GM15510 (cell line): ENCODE data around the gene LCN6.

ENCODE experiments used
- POLR2A ChIP-seq: IDR thresholded peaks from 3 replicates; pipeline ENCODE4 v1.6.1; 2011; ENCODE audit warnings: borderline replicate concordance; ENCODE audit not compliant: insufficient read length; ENCODE audit errors: extremely low read depth

LCN6 gene

GRCh38 chr9:136760424-136760823 is 12.1 kb upstream of the LCN6 start:
- no peak for TF ChIP-seq POLR2A

GRCh38 chr9:136759436-136760325 is 11.4 kb upstream of the LCN6 start:
- TF ChIP-seq POLR2A: no peak

- no peak for TF ChIP-seq POLR2A
Observed at GRCh38 chr9:136759001-136759400, 10.7 kb upstream of the LCN6 start.

GRCh38 chr9:136757751-136758140 is 9.4 kb upstream of the LCN6 start:
- TF ChIP-seq POLR2A: no peak

GRCh38 chr9:136757328-136757727 is 9.0 kb upstream of the LCN6 start:
- TF ChIP-seq POLR2A: no peak

- no peak for TF ChIP-seq POLR2A
Observed at GRCh38 chr9:136756836-136757235, 8.5 kb upstream of the LCN6 start.

GRCh38 chr9:136756134-136756438 is 7.8 kb upstream of the LCN6 start:
- TF ChIP-seq POLR2A: no peak

GRCh38 chr9:136754626-136755301 is 6.4 kb upstream of the LCN6 start:
- no peak for TF ChIP-seq POLR2A

GRCh38 chr9:136754059-136754572 is 5.8 kb upstream of the LCN6 start:
- no peak for TF ChIP-seq POLR2A

- TF ChIP-seq POLR2A: no peak
Observed at GRCh38 chr9:136753371-136754058, 5.2 kb upstream of the LCN6 start.

- no peak for TF ChIP-seq POLR2A
Observed at GRCh38 chr9:136751814-136752213, 3.5 kb upstream of the LCN6 start.

- no peak for TF ChIP-seq POLR2A
Observed at GRCh38 chr9:136751244-136751643, 2.9 kb upstream of the LCN6 start.

GRCh38 chr9:136750526-136750925 is 2.2 kb upstream of the LCN6 start:
- TF ChIP-seq POLR2A: no peak

- TF ChIP-seq POLR2A: no peak
Observed at GRCh38 chr9:136748666-136749611, 614 bp upstream of the LCN6 start.
